GM12878 (cell line): Measurements from ENCODE around the gene NSMCE1. TPM values are rescaled to one million over a fixed set of nuclear protein-coding genes. Genes with fewer than 3 reads are reported as not detected.

Experiments used
- ATF7 ChIP-seq: fragments of 450-650 bp; IDR thresholded peaks from 2 replicates; pipeline ENCODE4 v1.6.1; 2016; ENCODE audit warnings: low read depth, mild to moderate bottlenecking
- BCL11A ChIP-seq: IDR thresholded peaks from 2 replicates; pipeline ENCODE4 v1.6.1; 2011; ENCODE audit warnings: low read depth, low read length
- BRCA1 ChIP-seq: IDR thresholded peaks from 2 replicates; pipeline ENCODE4 v1.6.1; 2011; ENCODE audit warnings: low read depth, low read length, improper control_type of control experiment
- EED ChIP-seq: sonication (generic); IDR thresholded peaks from 2 replicates; pipeline ENCODE4 v1.6.1; 2016; ENCODE audit warnings: antibody characterized with exemption, low read depth
- ESRRA ChIP-seq: IDR thresholded peaks from 2 replicates; pipeline ENCODE4 v1.6.1; 2012; ENCODE audit warnings: mild to moderate bottlenecking, low read length, improper control_type of control experiment
- ETV6 ChIP-seq, 2 experiments: fragments of 450-650 bp in 1 of 2; IDR thresholded peaks in 1 of 2; conservative IDR thresholded peaks in 1 of 2; 2 replicates each; pipeline ENCODE4 v1.6.1; 2014; ENCODE audit warnings: antibody characterized with exemption in 1 of 2, borderline replicate concordance in 1 of 2, low read depth in 1 of 2, mild to moderate bottlenecking in 1 of 2, moderate library complexity in 1 of 2
- FOXK2 ChIP-seq: fragments of 450-650 bp; IDR thresholded peaks from 2 replicates; pipeline ENCODE4 v1.6.1; 2017; ENCODE audit warnings: mild to moderate bottlenecking, moderate library complexity
- HDGF ChIP-seq: fragments of 450-650 bp; IDR thresholded peaks from 2 replicates; pipeline ENCODE4 v1.6.1; 2016; ENCODE audit warnings: antibody characterized with exemption
- IKZF1 ChIP-seq: fragments of 450-650 bp; conservative IDR thresholded peaks from 2 replicates; pipeline ENCODE4 v1.6.1; 2017; ENCODE audit warnings: antibody characterized with exemption, mild to moderate bottlenecking
- IRF4 ChIP-seq: IDR thresholded peaks from 2 replicates; pipeline ENCODE4 v1.6.1; 2011; ENCODE audit warnings: low read depth, low read length
- MLLT1 ChIP-seq: fragments of 450-650 bp; IDR thresholded peaks from 2 replicates; pipeline ENCODE4 v1.6.1; 2016; ENCODE audit warnings: mild to moderate bottlenecking
- NR2C2 ChIP-seq: IDR thresholded peaks from 2 replicates; pipeline ENCODE4 v1.6.1; 2011; ENCODE audit warnings: borderline replicate concordance, low read depth; ENCODE audit not compliant: control insufficient read depth, insufficient read length
- REST ChIP-seq: IDR thresholded peaks from 2 replicates; pipeline ENCODE4 v1.6.1; 2012; ENCODE audit warnings: mild to moderate bottlenecking, low read depth, low read length
- SIN3A ChIP-seq: IDR thresholded peaks from 2 replicates; pipeline ENCODE4 v1.6.1; 2012; ENCODE audit warnings: low read depth, low read length, improper control_type of control experiment
- SREBF2 ChIP-seq: IDR thresholded peaks from 2 replicates; pipeline ENCODE4 v1.6.1; 2012; ENCODE audit warnings: mild to moderate bottlenecking, low read length
- STAT1 ChIP-seq: fragments of 450-650 bp; conservative IDR thresholded peaks from 2 replicates; pipeline ENCODE4 v1.6.1; 2014; ENCODE audit warnings: antibody characterized with exemption, mild to moderate bottlenecking
- STAT3 ChIP-seq: IDR thresholded peaks from 2 replicates; pipeline ENCODE4 v1.6.1; 2011; ENCODE audit warnings: low read depth, low read length, improper control_type of control experiment
- TARDBP ChIP-seq: IDR thresholded peaks from 2 replicates; pipeline ENCODE4 v1.6.1; 2016; ENCODE audit warnings: borderline replicate concordance
- TCF12 ChIP-seq: IDR thresholded peaks from 2 replicates; pipeline ENCODE4 v1.6.1; 2011; ENCODE audit warnings: low read depth, mild to moderate bottlenecking, low read length
- YY1 ChIP-seq: IDR thresholded peaks from 2 replicates; pipeline ENCODE4 v1.6.1; 2011; ENCODE audit warnings: low read depth, mild to moderate bottlenecking, low read length
- ZBED1 ChIP-seq: IDR thresholded peaks from 2 replicates; pipeline ENCODE4 v1.6.1; 2016; ENCODE audit warnings: borderline replicate concordance
- ZNF622 ChIP-seq: fragments of 450-650 bp; IDR thresholded peaks from 2 replicates; pipeline ENCODE4 v1.6.1; 2017; ENCODE audit warnings: mild to moderate bottlenecking, inconsistent platforms
- ZNF687 ChIP-seq: fragments of 450-650 bp; IDR thresholded peaks from 2 replicates; pipeline ENCODE4 v1.6.1; 2017; ENCODE audit warnings: mild to moderate bottlenecking, moderate library complexity
- ZSCAN29 ChIP-seq: fragments of 450-650 bp; IDR thresholded peaks from 2 replicates; pipeline ENCODE4 v1.6.1; 2017; ENCODE audit warnings: mild to moderate bottlenecking, moderate library complexity
- polyA plus RNA-seq, 11 experiments: library from polyadenylated mRNA; depleted of rRNA in 4 of 11; unstranded in 6 of 11; stranded (reverse) in 5 of 11; fragments of >200 nt; fragmentation: Nextera tagmentation in 4 of 11; fragmentation: Illumina TruSeq in 1 of 11; extraction: Ambion mirVana in 4 of 11; extraction: Trizol in 1 of 11; gene quantifications; 1 replicate in 1 of 11; 2 replicates in 10 of 11; pipeline versions ENCODE4 v1.2.1 to v1.2.3, GENCODE V29; 2011 to 2016; ENCODE audit warnings: inconsistent platforms in 2 of 11, missing spikeins in 2 of 11, low read depth in 1 of 11
- total RNA-seq, 4 experiments: library from RNA; depleted of rRNA in 3 of 4; stranded (reverse); fragments of >200 nt in 3 of 4; fragmentation: Illumina TruSeq in 1 of 4; extraction: Trizol in 1 of 4; gene quantifications; 2 replicates each; pipeline versions ENCODE4 v1.2.1 to v1.2.3, GENCODE V29; 2013 to 2021

The NSMCE1 gene
- total and polyA plus RNA-seq, 10 of the 15 experiments (the other 5 are each of a cell fraction or from before 2014, with no cell fraction given) = 54.0 to 214 (median 71.4) TPM

DNA sequence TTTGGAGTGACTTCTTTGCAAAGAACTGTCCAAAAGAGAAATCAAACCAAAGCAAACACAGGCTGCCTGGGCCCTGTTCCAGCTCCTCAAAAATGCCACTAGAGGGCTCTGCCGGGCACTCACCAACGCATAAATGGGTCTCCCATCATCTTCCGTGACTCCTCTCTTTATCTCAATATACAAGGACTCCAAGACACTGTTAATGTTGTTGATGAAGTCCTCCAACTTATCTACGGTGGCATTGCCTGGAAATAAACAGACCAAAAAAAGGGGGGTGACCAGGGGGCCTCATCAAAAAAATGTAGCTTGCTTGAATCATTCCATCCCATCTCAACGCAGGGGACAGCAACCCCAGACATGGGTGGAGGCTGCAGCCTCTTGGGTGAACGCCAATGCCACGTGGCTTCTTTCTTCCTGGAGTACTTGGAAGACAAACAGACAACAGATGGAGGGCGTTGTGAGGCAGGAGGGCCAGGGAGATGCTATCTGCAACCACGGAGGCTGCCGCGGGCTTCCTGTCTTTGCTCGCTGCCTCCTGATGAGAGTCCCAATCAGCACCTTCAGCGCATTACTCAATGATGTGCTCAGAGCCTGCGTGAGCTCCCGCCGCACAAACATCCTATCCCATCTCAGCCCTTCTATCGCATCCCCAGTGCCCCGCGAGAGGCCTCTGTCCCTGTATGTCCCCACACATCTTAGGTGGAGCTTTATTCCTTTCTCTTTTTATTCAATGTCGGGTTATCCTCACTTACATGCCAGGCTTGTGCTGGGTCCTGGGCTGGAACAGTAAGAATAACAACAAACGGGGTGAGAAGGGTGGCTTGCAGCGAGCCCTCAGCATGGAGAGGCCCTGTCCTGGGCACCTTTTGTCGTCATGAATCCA is 33.3 kb downstream of the NSMCE1 start (continued):
- TF ChIP-seq REST (no peak), TARDBP (no peak), TCF12 (no peak), BRCA1 (no peak), MLLT1 (peak; percentile 38; the same call in 1 of the 2 replicates), IRF4 (no peak), EED (no peak), STAT1 (no peak), ATF7 (no peak), ZBED1 (no peak), NR2C2 (no peak), ZNF622 (no peak), FOXK2 (no peak), STAT3 (no peak), IKZF1 (no peak), ETV6 (conservative IDR thresholded peaks at IDR 0.05 in 1 of 2, IDR thresholded peaks at IDR 0.05 in 1 of 2; ENCODE audit: borderline replicate concordance in 1 of 2, low read depth in 1 of 2) (0 out of 4 replicates have a peak, but pooled peaks of 1 of the 2 experiments have one; percentile 9), ZSCAN29 (no peak), YY1 (peak; percentile 73), BCL11A (no peak), HDGF (no peak), ZNF687 (no peak), SREBF2 (no peak), SIN3A (no peak), ESRRA (no peak)
